ENCODE data around the gene ATP5ME.

ATP5ME gene

GRCh38 chr4:634599-634985, 39.5 kb downstream of the ATP5ME start:
- H3K4me3 ChIP-seq: no peak overlapping the region
- H3K36me3 ChIP-seq: no peaks in the 10 kb centered on the region
- H3K4me2 ChIP-seq: no peak overlapping the region
- H3K27ac ChIP-seq: no peak overlapping the region
- H3K4me1 ChIP-seq: no peaks in the 10 kb centered on the region
- H3K9me3 ChIP-seq (replicated peaks in 1 of 11): peaks cover 25 to 49% (median 33%) of the 10 kb centered on the region in 11 experiments
- H3K9ac ChIP-seq: no peak overlapping the region
- no peaks in the 10 kb centered on the region for H4K20me1 ChIP-seq
- no peak for TF ChIP-seq Cebpa-rat (IDR thresholded peaks at IDR 0.05)
- no peaks in the 10 kb centered on the region for H3K27me3 ChIP-seq

- Histone ChIP-seq H3K4me3 (no peak overlapping the region), H3K27ac (no peak overlapping the region), H3K9me3 (replicated peaks in 1 of 11) (peaks cover 25 to 52% (median 33%) of the 10 kb centered on the region in 11 experiments), H3K4me2 (no peak overlapping the region), H3K9ac (no peak overlapping the region), H3K36me3 (no peaks in the 10 kb centered on the region), H3K27me3 (no peaks in the 10 kb centered on the region), H4K20me1 (no peaks in the 10 kb centered on the region), H3K4me1 (peaks cover 0 to 3% (median 1%) of the 10 kb centered on the region in 10 experiments; a peak in 8 of 20 replicates)
- no peak for TF ChIP-seq Cebpa-rat (IDR thresholded peaks at IDR 0.05)
Observed at GRCh38 chr4:633976-634598, 40.0 kb downstream of the ATP5ME start.

- Histone ChIP-seq H3K27ac (no peak overlapping the region), H3K27me3 (no peaks in the 10 kb centered on the region), H3K4me2 (no peak overlapping the region), H3K9me3 (replicated peaks in 1 of 11) (peaks cover 25 to 52% (median 33%) of the 10 kb centered on the region in 11 experiments), H3K36me3 (no peaks in the 10 kb centered on the region), H3K4me3 (no peak overlapping the region), H4K20me1 (no peaks in the 10 kb centered on the region), H3K9ac (no peak overlapping the region), H3K4me1 (peaks cover 0 to 10% (median 8%) of the 10 kb centered on the region in 10 experiments; a peak in 9 of 20 replicates)
- TF ChIP-seq Cebpa-rat (IDR thresholded peaks at IDR 0.05): no peak
Observed at GRCh38 chr4:633406-633805, 40.7 kb downstream of the ATP5ME start.

GRCh38 chr4:632926-633325, 41.1 kb downstream of the ATP5ME start:
- Histone ChIP-seq H3K4me2 (no peak overlapping the region), H3K9ac (no peak overlapping the region), H3K4me1 (peaks cover 0 to 15% (median 11%) of the 10 kb centered on the region in 10 experiments; a peak in 9 of 20 replicates), H3K4me3 (no peak overlapping the region), H3K27me3 (no peaks in the 10 kb centered on the region; a peak in 1 of 22 replicates), H3K9me3 (replicated peaks in 1 of 11) (peaks cover 25 to 52% (median 33%) of the 10 kb centered on the region in 11 experiments), H4K20me1 (no peaks in the 10 kb centered on the region), H3K36me3 (no peaks in the 10 kb centered on the region), H3K27ac (no peak overlapping the region)
- no peak for TF ChIP-seq Cebpa-rat (IDR thresholded peaks at IDR 0.05)

- Histone ChIP-seq H3K9ac (no peak overlapping the region), H3K4me3 (no peak overlapping the region), H3K4me2 (no peak overlapping the region), H3K27ac (no peak overlapping the region), H3K4me1 (peaks cover 0 to 18% (median 15%) of the 10 kb centered on the region in 10 experiments; a peak in 12 of 20 replicates), H3K27me3 (no peaks in the 10 kb centered on the region; a peak in 1 of 22 replicates), H4K20me1 (no peaks in the 10 kb centered on the region), H3K9me3 (replicated peaks in 1 of 11) (peaks cover 25 to 52% (median 33%) of the 10 kb centered on the region in 11 experiments), H3K36me3 (no peaks in the 10 kb centered on the region)
- no peak for TF ChIP-seq Cebpa-rat (IDR thresholded peaks at IDR 0.05)
Observed at GRCh38 chr4:632196-632790, 41.8 kb downstream of the ATP5ME start.

- Histone ChIP-seq H3K36me3 (no peaks in the 10 kb centered on the region), H3K9ac (no peak overlapping the region), H3K27me3 (no peaks in the 10 kb centered on the region; a peak in 1 of 22 replicates), H3K9me3 (replicated peaks in 1 of 11) (peaks cover 25 to 52% (median 33%) of the 10 kb centered on the region in 11 experiments), H4K20me1 (no peaks in the 10 kb centered on the region), H3K4me3 (no peak overlapping the region), H3K4me2 (no peak overlapping the region), H3K27ac (no peak overlapping the region), H3K4me1 (peaks cover 2 to 35% (median 26%) of the 10 kb centered on the region in 10 experiments)
- no peak for TF ChIP-seq Cebpa-rat (IDR thresholded peaks at IDR 0.05)
Observed at GRCh38 chr4:630656-631055, 43.4 kb downstream of the ATP5ME start.

- Histone ChIP-seq H3K36me3 (no peaks in the 10 kb centered on the region), H3K4me1 (peaks cover 8 to 41% (median 32%) of the 10 kb centered on the region in 10 experiments), H3K4me2 (no peak overlapping the region), H3K4me3 (no peak overlapping the region), H3K27ac (no peak overlapping the region), H3K9me3 (replicated peaks in 1 of 11) (peaks cover 25 to 52% (median 33%) of the 10 kb centered on the region in 11 experiments), H3K27me3 (no peaks in the 10 kb centered on the region; a peak in 1 of 22 replicates), H3K9ac (no peak overlapping the region), H4K20me1 (no peaks in the 10 kb centered on the region)
- no peak for TF ChIP-seq Cebpa-rat (IDR thresholded peaks at IDR 0.05)
Observed at GRCh38 chr4:629915-630641, 44.0 kb downstream of the ATP5ME start.

- Histone ChIP-seq H3K4me3 (no peak overlapping the region), H3K27ac (no peak overlapping the region), H4K20me1 (no peaks in the 10 kb centered on the region), H3K4me1 (peaks cover 13 to 46% (median 37%) of the 10 kb centered on the region in 10 experiments), H3K9me3 (replicated peaks in 1 of 11) (peaks cover 25 to 52% (median 33%) of the 10 kb centered on the region in 11 experiments), H3K36me3 (no peaks in the 10 kb centered on the region), H3K4me2 (no peak overlapping the region), H3K9ac (no peak overlapping the region), H3K27me3 (no peaks in the 10 kb centered on the region; a peak in 1 of 22 replicates)
- TF ChIP-seq Cebpa-rat (IDR thresholded peaks at IDR 0.05): no peak
Observed at GRCh38 chr4:629636-629914, 44.5 kb downstream of the ATP5ME start.

GRCh38 chr4:628821-629635, 45.0 kb downstream of the ATP5ME start:
- Histone ChIP-seq H3K9ac (no peak overlapping the region), H3K4me2 (peak overlapping the region in 8 of 11 experiments; percentile 8 to 48 (median 20); a peak in 7 of 22 replicates), H3K4me1 (peaks cover 18 to 51% (median 42%) of the 10 kb centered on the region in 10 experiments), H3K36me3 (no peaks in the 10 kb centered on the region), H3K9me3 (replicated peaks in 1 of 11) (peaks cover 25 to 47% (median 33%) of the 10 kb centered on the region in 11 experiments), H3K27me3 (no peaks in the 10 kb centered on the region; a peak in 1 of 22 replicates), H3K27ac (no peak overlapping the region), H3K4me3 (no peak overlapping the region), H4K20me1 (no peaks in the 10 kb centered on the region)
- no peak for TF ChIP-seq Cebpa-rat (IDR thresholded peaks at IDR 0.05)

Data from BLaER1 treated with 17β-estradiol and CSF1 and Interleukin-3, amounts not matched to agents 10 nM and 100 nM (cell line).